Ascending aorta (tissue), 2 donors: Measurements from ENCODE around the gene PPP2R5C. TPM values are rescaled to one million over a fixed set of nuclear protein-coding genes. Genes with fewer than 3 reads are reported as not detected.

ENCODE experiments used
- DNase-seq, 2 donors: peaks; one replicate each; pipeline ENCODE4 v3.0.0-alpha.2; 2019; ENCODE audit warnings: low spot score in 2 of 2
- H3K27ac ChIP-seq, 2 donors: fragments of 200-600 bp; sonication (generic); one replicate each; pipeline ENCODE4 v1.5.1; 2016 to 2017; ENCODE audit warnings: mild to moderate bottlenecking in 1 of 2
- H3K27me3 ChIP-seq: fragments of 200-600 bp; sonication (generic); one replicate; pipeline ENCODE4 v1.5.1; 2017
- H3K36me3 ChIP-seq, 2 donors: fragments of 200-600 bp; sonication (generic); one replicate each; pipeline ENCODE4 v1.5.1; 2016
- H3K4me1 ChIP-seq, 2 donors: fragments of 200-600 bp; sonication (generic); one replicate each; pipeline ENCODE4 v1.5.1; 2016 to 2017; ENCODE audit warnings: mild to moderate bottlenecking in 1 of 2
- H3K4me3 ChIP-seq, 2 donors: fragments of 200-600 bp; sonication (generic); one replicate each; pipeline ENCODE4 v1.5.1; 2016 to 2017; ENCODE audit warnings: mild to moderate bottlenecking in 1 of 2
- H3K9me3 ChIP-seq, 2 donors: fragments of 200-600 bp; sonication (generic); one replicate each; pipeline ENCODE4 v1.5.1; 2016
- intact Hi-C: fragments of 100-400 bp; cut with DNase I; formaldehyde crosslinking; loops from one replicate; pipeline ENCODE4 v1.15.1; 2023
- total RNA-seq: library from RNA; depleted of rRNA; stranded (reverse); fragments of >200 nt; gene quantifications from one replicate; pipeline ENCODE4 v1.1.0, GENCODE V29; 2016
- TF ChIP-seq, protein P1 (sequence below), 3 experiments: fragments of 200-600 bp in 2 of 3; fragments of 450-650 bp in 1 of 3; sonication (generic) in 2 of 3; IDR thresholded peaks; one replicate each; pipeline ENCODE4 v1.5.1; 2016 to 2019; ENCODE audit warnings: antibody characterized with exemption in 3 of 3, mild to moderate bottlenecking in 1 of 3, moderate library complexity in 1 of 3

PPP2R5C gene
- total RNA-seq, 1 donor from 2014 or later: 45.6 TPM

- Histone ChIP-seq H3K4me3 (no peak overlapping the region), H3K4me1 (peaks cover 0 to 3% of the 10 kb centered on the region in 2 donors), H3K27ac (peak overlapping the region in 1 of 2 donors; percentile 43), H3K27me3 (no peaks in the 10 kb centered on the region), H3K9me3 (no peaks in the 10 kb centered on the region), H3K36me3 (peaks cover 3 to 9% of the 10 kb centered on the region in 2 donors)
- TF ChIP-seq, protein P1, sequence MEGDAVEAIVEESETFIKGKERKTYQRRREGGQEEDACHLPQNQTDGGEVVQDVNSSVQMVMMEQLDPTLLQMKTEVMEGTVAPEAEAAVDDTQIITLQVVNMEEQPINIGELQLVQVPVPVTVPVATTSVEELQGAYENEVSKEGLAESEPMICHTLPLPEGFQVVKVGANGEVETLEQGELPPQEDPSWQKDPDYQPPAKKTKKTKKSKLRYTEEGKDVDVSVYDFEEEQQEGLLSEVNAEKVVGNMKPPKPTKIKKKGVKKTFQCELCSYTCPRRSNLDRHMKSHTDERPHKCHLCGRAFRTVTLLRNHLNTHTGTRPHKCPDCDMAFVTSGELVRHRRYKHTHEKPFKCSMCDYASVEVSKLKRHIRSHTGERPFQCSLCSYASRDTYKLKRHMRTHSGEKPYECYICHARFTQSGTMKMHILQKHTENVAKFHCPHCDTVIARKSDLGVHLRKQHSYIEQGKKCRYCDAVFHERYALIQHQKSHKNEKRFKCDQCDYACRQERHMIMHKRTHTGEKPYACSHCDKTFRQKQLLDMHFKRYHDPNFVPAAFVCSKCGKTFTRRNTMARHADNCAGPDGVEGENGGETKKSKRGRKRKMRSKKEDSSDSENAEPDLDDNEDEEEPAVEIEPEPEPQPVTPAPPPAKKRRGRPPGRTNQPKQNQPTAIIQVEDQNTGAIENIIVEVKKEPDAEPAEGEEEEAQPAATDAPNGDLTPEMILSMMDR (IDR thresholded peaks at IDR 0.05): no peak
- DNase-seq: no peak
- intact Hi-C loops: no loop called here
Observed at GRCh38 chr14:101875041-101875726, 113.7 kb downstream of the PPP2R5C start.

GRCh38 chr14:101875727-101876554 lies 114.4 kb downstream of the PPP2R5C start:
- DNase-seq: no peak
- Histone ChIP-seq H3K9me3 (no peaks in the 10 kb centered on the region), H3K27me3 (no peaks in the 10 kb centered on the region), H3K4me3 (no peak overlapping the region), H3K27ac (peak overlapping the region in 1 of 2 donors; percentile 43), H3K4me1 (peaks cover 0 to 3% of the 10 kb centered on the region in 2 donors), H3K36me3 (peaks cover 3 to 9% of the 10 kb centered on the region in 2 donors)
- intact Hi-C loops: no loop called here
- TF ChIP-seq, protein P1 (IDR thresholded peaks at IDR 0.05): no peak

DNA sequence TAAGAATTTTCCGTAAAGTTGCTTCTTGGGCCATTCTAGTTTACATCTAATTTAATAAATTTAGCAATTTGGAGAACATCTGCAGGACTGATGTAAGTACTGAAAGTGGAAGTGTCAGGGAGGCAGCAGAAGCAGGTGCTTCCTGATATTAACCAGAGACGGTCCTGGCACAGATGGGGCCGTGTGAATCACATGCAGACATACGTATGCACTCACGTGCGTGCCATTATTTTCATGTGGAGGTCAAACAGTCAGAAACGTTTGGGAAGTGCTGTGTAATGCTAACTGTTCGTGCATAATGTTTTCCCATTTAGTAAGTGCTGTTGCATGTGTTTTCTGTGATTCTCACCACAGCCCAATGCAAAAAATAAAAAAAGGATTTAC lies 115.0 kb downstream of the PPP2R5C start:
- H3K27ac ChIP-seq: no peak overlapping the region
- intact Hi-C loops: no loop called here

DNA sequence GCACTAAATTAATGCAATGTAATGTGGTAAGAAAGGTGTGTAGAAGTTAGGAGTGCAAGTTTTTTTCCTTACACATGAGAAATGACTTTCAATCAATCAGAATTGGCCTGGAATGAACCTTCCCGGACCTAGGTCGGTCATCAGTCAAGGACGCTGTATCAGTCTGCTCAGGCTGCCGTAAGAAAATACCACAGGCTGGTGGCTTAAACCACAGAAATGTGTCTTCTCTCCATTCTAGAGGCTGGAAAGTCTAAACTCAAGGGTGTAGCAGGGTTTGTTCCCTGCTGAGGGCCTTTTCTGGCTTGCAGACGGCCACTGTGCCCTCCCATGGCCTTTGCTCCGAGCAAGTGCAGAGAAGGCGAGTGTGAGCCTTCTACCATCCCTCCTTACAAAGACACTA lies 116.3 kb downstream of the PPP2R5C start:
- Histone ChIP-seq H3K9me3 (no peaks in the 10 kb centered on the region), H3K4me3 (no peak overlapping the region), H3K27me3 (no peaks in the 10 kb centered on the region), H3K4me1 (peaks cover 0 to 3% of the 10 kb centered on the region in 2 donors), H3K36me3 (peaks cover 9 to 19% of the 10 kb centered on the region in 2 donors), H3K27ac (peak overlapping the region in 1 of 2 donors; percentile 18)
- TF ChIP-seq, protein P1 (IDR thresholded peaks at IDR 0.05): no peak
- intact Hi-C loops: no loop called here
- no peak for DNase-seq

More for the DNA sequence above, 115.0 kb downstream of the PPP2R5C start:
- Histone ChIP-seq H3K4me1 (peaks cover 0 to 3% of the 10 kb centered on the region in 2 donors), H3K27me3 (no peaks in the 10 kb centered on the region), H3K9me3 (no peaks in the 10 kb centered on the region), H3K4me3 (no peak overlapping the region), H3K36me3 (peaks cover 7 to 9% of the 10 kb centered on the region in 2 donors)
- TF ChIP-seq, protein P1 (IDR thresholded peaks at IDR 0.05): no peak
- DNase-seq: peak; percentile 58 to 83

DNA sequence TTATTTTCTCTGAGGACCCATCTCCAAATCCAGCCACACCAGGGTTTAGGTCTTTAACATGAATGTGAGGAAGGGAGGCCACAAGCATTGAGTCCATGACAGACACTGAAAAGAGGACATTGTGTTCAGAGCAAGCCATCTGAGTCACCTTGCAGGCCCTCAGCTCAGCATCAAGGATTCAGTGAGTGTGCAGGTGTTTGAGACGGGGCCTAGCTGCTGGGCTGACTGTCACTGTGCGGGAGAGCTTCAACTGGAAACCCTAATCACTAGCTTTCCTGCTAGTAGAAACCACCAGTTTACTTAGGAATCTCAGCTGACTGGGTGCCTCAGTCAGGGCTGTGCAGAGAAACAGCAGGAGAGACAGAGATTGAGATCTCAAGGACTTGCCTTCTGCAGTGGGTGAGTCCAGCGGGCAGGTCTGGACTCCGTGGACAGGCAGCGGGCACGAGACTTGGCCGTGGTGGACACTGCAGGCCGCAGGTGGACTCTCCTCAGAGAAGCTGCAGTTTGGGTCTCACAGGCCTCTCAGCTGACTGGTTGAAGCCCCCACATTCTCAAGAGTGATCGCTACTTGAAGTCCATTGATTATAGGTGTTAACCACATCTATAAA lies 116.8 kb downstream of the PPP2R5C start:
- no peak overlapping the region for H3K27ac ChIP-seq
- H3K4me3 ChIP-seq: no peak overlapping the region
- peaks cover 0 to 3% of the 10 kb centered on the region in 2 donors for H3K4me1 ChIP-seq
- H3K36me3 ChIP-seq: peaks cover 9 to 25% of the 10 kb centered on the region in 2 donors
- intact Hi-C loops: no loop called here
- TF ChIP-seq, protein P1 (IDR thresholded peaks at IDR 0.05): no peak
- no peak for DNase-seq
- no peaks in the 10 kb centered on the region for H3K9me3 ChIP-seq
- H3K27me3 ChIP-seq: no peaks in the 10 kb centered on the region
